H1 (cell line): ENCODE measurements around the gene BBLN.

Source experiments
- SP2 ChIP-seq: IDR thresholded peaks from 2 replicates; pipeline ENCODE4 v1.6.1; 2012; ENCODE audit warnings: mild to moderate bottlenecking, low read length, inconsistent platforms
- TF ChIP-seq, protein P1 (sequence below), 3 experiments: IDR thresholded peaks; 1 replicate in 2 of 3; 2 replicates in 1 of 3; pipeline versions ENCODE4 v1.5.1 to v1.6.1; 2011; ENCODE audit warnings: low read length in 3 of 3, mild to moderate bottlenecking in 3 of 3, inconsistent platforms in 2 of 3, low read depth in 1 of 3, moderate library complexity in 1 of 3; ENCODE audit not compliant: insufficient read depth in 1 of 3; ENCODE audit errors: control extremely low read depth in 1 of 3

DNA sequence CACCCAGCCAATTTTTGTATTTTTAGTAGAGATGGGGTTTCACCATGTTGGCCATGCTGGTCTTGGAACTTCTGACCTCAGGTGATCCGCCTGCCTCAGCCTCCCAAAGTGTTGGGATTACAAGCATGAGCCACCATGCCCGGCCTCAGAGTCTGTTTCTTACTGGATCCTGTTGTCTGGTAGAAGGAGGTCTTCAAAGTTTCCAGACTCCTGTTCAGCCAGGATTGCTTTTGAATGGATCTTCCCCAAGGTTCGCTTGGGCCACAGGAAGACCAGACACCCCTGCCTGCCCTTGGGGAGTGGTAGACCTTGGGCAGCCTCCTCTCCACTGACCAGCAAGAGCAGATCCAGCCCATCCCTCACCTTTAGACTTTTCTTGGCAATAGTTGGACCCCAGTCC, 18.5 kb upstream of the BBLN start:
- TF ChIP-seq SP2 = no peak
- TF ChIP-seq, protein P1, sequence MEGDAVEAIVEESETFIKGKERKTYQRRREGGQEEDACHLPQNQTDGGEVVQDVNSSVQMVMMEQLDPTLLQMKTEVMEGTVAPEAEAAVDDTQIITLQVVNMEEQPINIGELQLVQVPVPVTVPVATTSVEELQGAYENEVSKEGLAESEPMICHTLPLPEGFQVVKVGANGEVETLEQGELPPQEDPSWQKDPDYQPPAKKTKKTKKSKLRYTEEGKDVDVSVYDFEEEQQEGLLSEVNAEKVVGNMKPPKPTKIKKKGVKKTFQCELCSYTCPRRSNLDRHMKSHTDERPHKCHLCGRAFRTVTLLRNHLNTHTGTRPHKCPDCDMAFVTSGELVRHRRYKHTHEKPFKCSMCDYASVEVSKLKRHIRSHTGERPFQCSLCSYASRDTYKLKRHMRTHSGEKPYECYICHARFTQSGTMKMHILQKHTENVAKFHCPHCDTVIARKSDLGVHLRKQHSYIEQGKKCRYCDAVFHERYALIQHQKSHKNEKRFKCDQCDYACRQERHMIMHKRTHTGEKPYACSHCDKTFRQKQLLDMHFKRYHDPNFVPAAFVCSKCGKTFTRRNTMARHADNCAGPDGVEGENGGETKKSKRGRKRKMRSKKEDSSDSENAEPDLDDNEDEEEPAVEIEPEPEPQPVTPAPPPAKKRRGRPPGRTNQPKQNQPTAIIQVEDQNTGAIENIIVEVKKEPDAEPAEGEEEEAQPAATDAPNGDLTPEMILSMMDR (IDR thresholded peaks at IDR 0.05; ENCODE audit: control extremely low read depth in 1 of 3, insufficient read depth in 1 of 3, low read depth in 1 of 3, low read length in 3 of 3) = no peak
